NCI-H1417 treated with DMSO at 0.1 percent for 48 hours (cell line): Measurements from ENCODE around the gene VWA8.

Experiments
- DNase-seq: peaks from one replicate; lab custom pipeline; 2025; lab: John Stamatoyannopoulos, UW

Gene VWA8

GRCh38 chr13:41960637-41961465 lies at the start of gene VWA8:
TSS of gene VWA8 (minus strand) at chr13:41961109. CDS start at chr13:41961015, 94 bp downstream.
- DNase-seq = peak; percentile 26

GRCh38 chr13:42009057-42009456 lies 48.1 kb upstream of the VWA8 start:
- no peak for DNase-seq

- no peak for DNase-seq
These were observed 46.9 kb upstream of the VWA8 start for GRCh38 chr13:42007844-42008243.

GRCh38 chr13:42002066-42002465 lies 41.2 kb upstream of the VWA8 start:
- no peak for DNase-seq

- DNase-seq = no peak
These were observed 40.7 kb upstream of the VWA8 start for GRCh38 chr13:42001580-42001979.

- no peak for DNase-seq
These were observed 39.9 kb upstream of the VWA8 start for GRCh38 chr13:42000846-42001245.

GRCh38 chr13:41997396-41997795 lies 36.5 kb upstream of the VWA8 start:
- no peak for DNase-seq

GRCh38 chr13:41995946-41996345 lies 35.0 kb upstream of the VWA8 start:
- no peak for DNase-seq

GRCh38 chr13:41995336-41995735 lies 34.4 kb upstream of the VWA8 start:
- no peak for DNase-seq

- DNase-seq = no peak
These were observed 33.8 kb upstream of the VWA8 start for GRCh38 chr13:41994696-41995095.

- no peak for DNase-seq
These were observed 31.0 kb upstream of the VWA8 start for GRCh38 chr13:41991936-41992335.

- no peak for DNase-seq
These were observed 27.3 kb upstream of the VWA8 start for GRCh38 chr13:41988244-41988643.

GRCh38 chr13:41985788-41986508 lies 25.0 kb upstream of the VWA8 start:
- DNase-seq = no peak

- DNase-seq = no peak
These were observed 21.2 kb upstream of the VWA8 start for GRCh38 chr13:41981951-41982715.

GRCh38 chr13:41978007-41978406 lies 17.1 kb upstream of the VWA8 start:
- DNase-seq = no peak

GRCh38 chr13:41976476-41976875 lies 15.6 kb upstream of the VWA8 start:
- no peak for DNase-seq

- DNase-seq = no peak
These were observed 13.5 kb upstream of the VWA8 start for GRCh38 chr13:41974262-41974900.

- DNase-seq = no peak
These were observed 12.4 kb upstream of the VWA8 start for GRCh38 chr13:41973247-41973741.

GRCh38 chr13:41971848-41972247 lies 10.9 kb upstream of the VWA8 start:
- no peak for DNase-seq

- DNase-seq = no peak
These were observed 10.0 kb upstream of the VWA8 start for GRCh38 chr13:41970918-41971317.

GRCh38 chr13:41970022-41970421 lies 9.1 kb upstream of the VWA8 start:
- DNase-seq = no peak

- DNase-seq = no peak
These were observed 8.2 kb upstream of the VWA8 start for GRCh38 chr13:41969072-41969471.
